Panc1 (cell line): Measurements from ENCODE around the gene CDC26. TPM values are rescaled to one million over a fixed set of nuclear protein-coding genes. Genes with fewer than 3 reads are reported as not detected.

Experiments
- ATAC-seq: fragments of 200-7000 bp; cut with Tn5 transposase; 2 replicates; pipeline ENCODE4 v1.9.1; 2020; ENCODE audit warnings: mild to moderate bottlenecking, moderate library complexity
- BruUV-seq: library from RNA; stranded (reverse); fragments of 400-500 nt; replicated peaks from 2 replicates; lab custom pipeline; 2021; lab: Mats Ljungman, UMichigan
- CTCF ChIA-PET: fragments of 300-600 bp; sonication (Branson Sonifier 250); formaldehyde crosslinking; loops from one replicate; lab custom pipeline; 2022; ENCODE audit warnings: antibody characterized with exemption; lab: Charles Lee
- POLR2A ChIA-PET: fragments of 300-600 bp; sonication (Branson Sonifier 250); formaldehyde crosslinking; loops from one replicate; lab custom pipeline; 2022; ENCODE audit warnings: antibody characterized with exemption; lab: Charles Lee
- DNase-seq: peaks from one replicate; pipeline ENCODE4 v3.0.0-alpha.2; 2010; ENCODE audit warnings: low read depth, low spot score
- H3K27ac ChIP-seq: 2 replicates; pipeline ENCODE4 v1.5.1; 2011; ENCODE audit warnings: mild to moderate bottlenecking, low read length, inconsistent platforms
- H3K27me3 ChIP-seq: fragments of 200-500 bp; sonication (Bioruptor generic); 2 replicates; pipeline ENCODE4 v1.6.0; 2014; ENCODE audit warnings: low read length, inconsistent platforms; ENCODE audit not compliant: control insufficient read depth, insufficient read depth
- H3K36me3 ChIP-seq: fragments of 200-500 bp; sonication (Bioruptor generic); 2 replicates; pipeline ENCODE4 v1.5.1; 2014; ENCODE audit warnings: inconsistent platforms, mild to moderate bottlenecking, low read length, moderate library complexity; ENCODE audit not compliant: control insufficient read depth, insufficient read depth
- H3K4me1 ChIP-seq: 2 replicates; pipeline ENCODE4 v1.5.1; 2011; ENCODE audit warnings: inconsistent platforms, mild to moderate bottlenecking, low read length, moderate library complexity; ENCODE audit not compliant: control insufficient read depth, insufficient read depth
- H3K4me3 ChIP-seq, 2 experiments: 2 replicates each; pipeline ENCODE4 v1.5.1; 2011 to 2012; ENCODE audit warnings: low read depth in 2 of 2, low read length in 2 of 2, mild to moderate bottlenecking in 2 of 2, inconsistent platforms in 1 of 2, moderate library complexity in 1 of 2
- H3K9me3 ChIP-seq: fragments of 200-500 bp; sonication (Bioruptor generic); 2 replicates; pipeline ENCODE4 v1.5.1; 2014; ENCODE audit warnings: low read depth, mild to moderate bottlenecking, inconsistent platforms, low read length, moderate library complexity; ENCODE audit not compliant: control insufficient read depth, insufficient read depth
- CTCF ChIP-seq: fragments of 450-650 bp; IDR thresholded peaks from 2 replicates; pipeline ENCODE4 v1.5.1; 2017; ENCODE audit warnings: mild to moderate bottlenecking
- POLR2AphosphoS5 ChIP-seq: IDR thresholded peaks from 2 replicates; pipeline ENCODE4 v1.6.1; 2012; ENCODE audit warnings: mild to moderate bottlenecking, low read depth, low read length, moderate library complexity
- SIN3A ChIP-seq: IDR thresholded peaks from 2 replicates; pipeline ENCODE4 v1.6.1; 2012; ENCODE audit warnings: low read depth, mild to moderate bottlenecking, low read length, moderate library complexity, borderline replicate concordance; ENCODE audit not compliant: insufficient read depth
- TCF7L2 ChIP-seq: IDR thresholded peaks from 2 replicates; pipeline ENCODE4 v1.6.1; 2011; ENCODE audit warnings: mild to moderate bottlenecking, low read depth, low read length, inconsistent platforms
- in situ Hi-C: cut with HindIII; loops from 2 replicates; pipeline ENCODE4 v1.10.0; 2016; ENCODE audit warnings: low sequenced_read_pairs, low pct_unique_long_range_greater_than_20kb
- intact Hi-C: fragments of 100-400 bp; cut with micrococcal nuclease; formaldehyde crosslinking; loops from one replicate; pipeline ENCODE4 v1.10.0; 2022; ENCODE audit not compliant: unreplicated experiment
- total RNA-seq: library from RNA; stranded (reverse); gene quantifications from one replicate; pipeline ENCODE4 v1.2.1, GENCODE V29; 2021; ENCODE audit not compliant: unreplicated experiment
- TF ChIP-seq, protein P1 (sequence below), 2 experiments: IDR thresholded peaks; 2 replicates each; pipeline ENCODE4 v1.6.1; 2011 to 2012; ENCODE audit warnings: low read depth in 2 of 2, control low read depth in 1 of 2, low read length in 1 of 2, mild to moderate bottlenecking in 1 of 2, moderate library complexity in 1 of 2; ENCODE audit not compliant: insufficient read depth in 1 of 2

The CDC26 gene
- total RNA-seq, 1 experiment from 2014 or later: 19.4 TPM

DNA sequence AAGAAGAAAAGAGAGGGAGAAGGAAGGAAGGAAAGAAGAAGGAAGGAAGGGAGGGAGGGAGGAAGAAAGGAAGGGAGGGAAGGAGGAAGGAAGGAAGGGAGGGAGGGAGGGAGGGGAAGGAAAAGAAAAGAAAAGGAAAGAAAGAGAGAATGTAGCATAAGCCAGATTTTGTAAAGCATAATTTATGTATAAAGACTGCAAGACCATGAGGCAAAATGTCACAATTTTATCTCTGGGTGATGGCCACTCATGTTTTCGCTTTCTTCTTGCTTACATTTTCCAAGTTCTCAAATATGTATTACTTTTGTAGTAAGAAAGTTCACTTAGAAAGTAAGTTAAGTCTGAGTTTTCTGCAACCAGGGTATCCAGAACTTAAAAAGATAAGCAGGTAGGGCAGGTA, 31.2 kb upstream of the CDC26 start:
- no TSS peak for BruUV-seq
- ChIA-PET POLR2A (no interaction called here), CTCF (no interaction called here)
- no peaks in the 10 kb centered on the region for H3K36me3 ChIP-seq
- DNase-seq (no peak), ATAC-seq (no peak)
- H3K4me3 ChIP-seq: no peak overlapping the region
- H3K27me3 ChIP-seq: no peaks in the 10 kb centered on the region
- H3K27ac ChIP-seq: no peak overlapping the region
- H3K4me1 ChIP-seq: no peaks in the 10 kb centered on the region
- TF ChIP-seq CTCF (no peak), POLR2AphosphoS5 (no peak), SIN3A (no peak), TCF7L2 (no peak)
- TF ChIP-seq, protein P1, sequence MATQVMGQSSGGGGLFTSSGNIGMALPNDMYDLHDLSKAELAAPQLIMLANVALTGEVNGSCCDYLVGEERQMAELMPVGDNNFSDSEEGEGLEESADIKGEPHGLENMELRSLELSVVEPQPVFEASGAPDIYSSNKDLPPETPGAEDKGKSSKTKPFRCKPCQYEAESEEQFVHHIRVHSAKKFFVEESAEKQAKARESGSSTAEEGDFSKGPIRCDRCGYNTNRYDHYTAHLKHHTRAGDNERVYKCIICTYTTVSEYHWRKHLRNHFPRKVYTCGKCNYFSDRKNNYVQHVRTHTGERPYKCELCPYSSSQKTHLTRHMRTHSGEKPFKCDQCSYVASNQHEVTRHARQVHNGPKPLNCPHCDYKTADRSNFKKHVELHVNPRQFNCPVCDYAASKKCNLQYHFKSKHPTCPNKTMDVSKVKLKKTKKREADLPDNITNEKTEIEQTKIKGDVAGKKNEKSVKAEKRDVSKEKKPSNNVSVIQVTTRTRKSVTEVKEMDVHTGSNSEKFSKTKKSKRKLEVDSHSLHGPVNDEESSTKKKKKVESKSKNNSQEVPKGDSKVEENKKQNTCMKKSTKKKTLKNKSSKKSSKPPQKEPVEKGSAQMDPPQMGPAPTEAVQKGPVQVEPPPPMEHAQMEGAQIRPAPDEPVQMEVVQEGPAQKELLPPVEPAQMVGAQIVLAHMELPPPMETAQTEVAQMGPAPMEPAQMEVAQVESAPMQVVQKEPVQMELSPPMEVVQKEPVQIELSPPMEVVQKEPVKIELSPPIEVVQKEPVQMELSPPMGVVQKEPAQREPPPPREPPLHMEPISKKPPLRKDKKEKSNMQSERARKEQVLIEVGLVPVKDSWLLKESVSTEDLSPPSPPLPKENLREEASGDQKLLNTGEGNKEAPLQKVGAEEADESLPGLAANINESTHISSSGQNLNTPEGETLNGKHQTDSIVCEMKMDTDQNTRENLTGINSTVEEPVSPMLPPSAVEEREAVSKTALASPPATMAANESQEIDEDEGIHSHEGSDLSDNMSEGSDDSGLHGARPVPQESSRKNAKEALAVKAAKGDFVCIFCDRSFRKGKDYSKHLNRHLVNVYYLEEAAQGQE (IDR thresholded peaks at IDR 0.05; ENCODE audit: insufficient read depth in 1 of 2, low read depth in 2 of 2, low read length in 1 of 2): no peak
- in situ Hi-C loops: no loop called here
- H3K9me3 ChIP-seq: no peaks in the 10 kb centered on the region
- intact Hi-C loops: no loop called here

DNA sequence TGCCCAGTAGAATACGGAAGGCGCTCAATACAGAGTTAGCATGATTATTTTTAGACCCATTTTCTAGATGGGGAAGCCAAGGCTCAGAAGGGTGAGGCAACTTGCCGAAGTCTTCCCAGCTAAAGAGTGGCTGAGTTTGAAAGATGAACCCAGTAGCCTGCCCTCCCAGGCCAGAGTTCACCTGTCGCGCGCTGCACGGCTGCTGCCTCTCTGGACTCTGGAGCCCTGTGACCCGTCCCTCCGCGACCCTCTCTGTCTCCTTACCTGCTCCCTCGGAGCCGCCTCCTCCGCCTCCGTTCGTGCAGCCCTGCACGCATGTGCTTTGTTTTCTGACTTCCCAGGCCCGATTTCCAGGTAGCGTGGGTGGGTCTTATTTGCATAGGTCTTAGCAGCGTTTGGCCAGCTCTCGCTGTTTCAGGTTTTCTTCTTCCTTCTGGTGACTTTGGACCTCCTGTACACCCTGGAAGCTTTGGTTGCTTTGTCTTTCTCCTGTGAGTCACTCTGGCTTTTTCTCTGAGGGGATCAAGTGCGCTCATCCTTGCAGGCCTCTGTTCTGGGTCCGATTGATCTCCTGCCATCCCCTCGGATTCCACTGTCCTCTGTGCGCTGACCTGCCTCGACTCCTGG, 27.5 kb upstream of the CDC26 start, which contains the start of gene RNF183:
RNF183 (minus strand) TSS at position 585 of the 627 bp plus-strand sequence. CDS start 5,192 bp downstream, outside the sequence.
- no peak for ATAC-seq
- in situ Hi-C loops (no loop called here), intact Hi-C loops (no loop called here)
- no TSS peak for BruUV-seq
- Histone ChIP-seq H3K4me3 (no peak within 1 kb of the TSS), H3K27me3 (no peaks in the 10 kb centered on the region; the same call in 1 of the 2 replicates), H3K9me3 (no peaks in the 10 kb centered on the region), H3K4me1 (no peaks in the 10 kb centered on the region), H3K36me3 (no peaks in the 10 kb centered on the region), H3K27ac (no peak within 1 kb of the TSS)
- POLR2A ChIA-PET: no interaction called here
- DNase-seq: no peak
- CTCF ChIA-PET: no interaction called here
- TF ChIP-seq SIN3A (no peak), POLR2AphosphoS5 (no peak), TCF7L2 (no peak), CTCF (no peak)
- TF ChIP-seq, protein P1 (IDR thresholded peaks at IDR 0.05; ENCODE audit: insufficient read depth in 1 of 2, low read depth in 2 of 2, low read length in 1 of 2): no peak
